Astrocyte of the hippocampus (primary cell): ENCODE results near the gene HPGD.
"Not testable (repeated sequence)": the region's sequence is repeated elsewhere in the genome, so short reads cannot be mapped to it uniquely, and the experiment has no call there.

Experiments used
- DNase-seq: peaks from one replicate; pipeline ENCODE4 v3.0.0; 2011; ENCODE audit warnings: low read depth, low spot score

HPGD gene

DNA sequence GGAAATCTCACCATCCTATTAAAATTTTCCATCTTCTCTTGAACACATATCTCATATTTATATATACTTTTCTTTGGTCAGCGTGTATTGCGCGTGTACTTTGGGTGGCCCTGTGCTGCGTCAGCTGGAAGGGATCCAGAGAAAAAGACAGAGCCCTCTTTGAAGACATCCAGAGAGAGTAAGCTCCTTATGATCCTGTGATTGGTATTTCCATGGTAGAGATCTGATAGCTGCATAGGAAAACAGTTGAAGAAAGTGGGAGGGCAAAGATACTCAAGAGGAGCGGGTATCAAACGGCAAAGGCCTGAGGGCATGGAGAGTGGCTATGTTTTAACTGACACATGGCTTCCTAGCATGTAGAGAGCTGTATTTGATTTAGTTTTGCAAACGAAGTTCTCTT, 4.4 kb upstream of the HPGD start:
- DNase-seq, result no peak

DNA sequence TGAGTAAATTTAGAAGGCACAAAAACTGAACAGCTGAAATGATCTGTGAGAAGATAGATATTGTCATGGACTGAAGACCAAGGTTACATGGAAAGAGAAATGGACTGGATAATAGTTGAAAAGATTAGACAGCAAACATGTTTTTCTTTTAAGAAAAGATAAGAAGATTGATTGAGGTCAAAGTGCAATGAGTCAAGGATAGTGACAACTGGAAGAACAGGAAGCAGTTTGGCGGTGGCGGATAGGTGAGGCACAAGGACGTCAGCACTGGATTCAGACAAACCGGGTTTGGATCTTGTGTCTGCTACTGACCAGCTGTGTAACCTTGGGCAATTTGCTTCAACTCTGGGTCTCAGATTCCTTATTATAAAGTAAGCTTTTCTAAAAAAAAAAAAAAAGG, 2.0 kb upstream of the HPGD start:
- DNase-seq, result no peak

DNA sequence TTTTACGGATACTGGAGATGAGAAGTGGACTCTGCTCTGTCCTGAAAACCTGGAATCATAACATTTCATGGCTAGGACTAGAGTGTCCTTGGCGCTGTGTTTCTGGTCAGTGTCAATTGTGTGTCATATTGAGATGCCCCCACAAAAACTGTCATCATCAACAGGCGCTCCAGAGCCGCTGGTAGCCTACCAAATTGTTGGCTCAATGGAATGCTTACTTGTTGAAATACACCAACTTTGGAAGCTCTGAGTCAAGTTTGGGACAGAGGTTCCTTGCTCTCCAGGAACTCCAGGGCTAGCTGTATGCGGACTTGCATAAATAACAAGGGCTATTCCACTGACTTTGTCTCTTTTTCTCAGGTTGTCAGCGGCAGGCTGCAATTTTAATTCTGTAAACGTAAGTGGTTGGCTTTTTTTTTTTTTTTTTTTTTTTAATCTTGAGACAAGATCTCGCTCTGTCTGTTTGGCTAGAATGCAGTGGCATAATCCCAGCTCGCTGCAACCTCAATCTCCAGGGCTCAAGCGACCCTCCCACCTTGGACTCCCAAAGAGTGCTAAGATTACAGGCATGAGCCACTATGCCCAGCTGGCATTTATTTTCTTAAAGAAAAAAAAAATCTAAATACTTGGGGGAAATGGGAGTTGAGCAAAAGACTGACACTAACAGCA, 871 bp upstream of the HPGD start:
- DNase-seq, result peak; percentile 20

DNA sequence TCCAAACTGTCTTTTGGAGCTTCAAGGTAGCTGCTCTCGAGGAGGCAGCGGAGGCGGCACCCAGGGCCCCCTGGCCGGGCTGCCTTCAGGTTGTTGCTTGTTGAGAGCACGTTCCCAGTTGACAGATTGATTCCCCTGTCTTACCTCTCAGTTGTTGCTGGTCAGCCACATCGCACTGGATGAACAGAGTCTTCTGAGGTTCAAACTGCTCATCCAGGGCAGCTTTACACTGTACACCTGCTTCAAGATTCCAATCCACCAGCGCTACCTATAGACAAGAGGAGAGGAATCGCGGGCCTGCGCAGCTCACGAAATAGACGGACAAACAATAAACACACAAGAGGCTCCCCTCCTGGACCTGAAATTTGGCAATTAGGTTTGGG, 497 bp downstream of the HPGD start:
- DNase-seq, result peak; percentile 19

DNA sequence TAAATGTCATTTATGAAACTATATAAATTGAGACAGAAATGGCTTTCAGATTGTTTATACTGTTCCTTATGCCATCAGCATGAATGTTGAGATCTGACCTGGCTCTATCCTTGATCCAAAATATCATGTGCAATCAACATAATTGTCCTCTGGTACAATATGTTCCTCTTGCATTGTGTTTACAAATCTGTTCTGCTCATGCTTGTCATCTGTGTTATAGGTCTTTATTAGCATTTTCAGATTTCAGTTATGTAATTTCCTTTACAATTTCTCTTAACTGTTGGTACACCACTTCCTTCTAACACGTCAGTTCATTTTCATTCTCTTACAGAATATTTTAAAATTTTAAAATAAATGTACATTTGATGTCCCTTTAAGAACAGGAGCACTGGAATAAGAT, 1.6 kb downstream of the HPGD start:
- DNase-seq, result no peak

DNA sequence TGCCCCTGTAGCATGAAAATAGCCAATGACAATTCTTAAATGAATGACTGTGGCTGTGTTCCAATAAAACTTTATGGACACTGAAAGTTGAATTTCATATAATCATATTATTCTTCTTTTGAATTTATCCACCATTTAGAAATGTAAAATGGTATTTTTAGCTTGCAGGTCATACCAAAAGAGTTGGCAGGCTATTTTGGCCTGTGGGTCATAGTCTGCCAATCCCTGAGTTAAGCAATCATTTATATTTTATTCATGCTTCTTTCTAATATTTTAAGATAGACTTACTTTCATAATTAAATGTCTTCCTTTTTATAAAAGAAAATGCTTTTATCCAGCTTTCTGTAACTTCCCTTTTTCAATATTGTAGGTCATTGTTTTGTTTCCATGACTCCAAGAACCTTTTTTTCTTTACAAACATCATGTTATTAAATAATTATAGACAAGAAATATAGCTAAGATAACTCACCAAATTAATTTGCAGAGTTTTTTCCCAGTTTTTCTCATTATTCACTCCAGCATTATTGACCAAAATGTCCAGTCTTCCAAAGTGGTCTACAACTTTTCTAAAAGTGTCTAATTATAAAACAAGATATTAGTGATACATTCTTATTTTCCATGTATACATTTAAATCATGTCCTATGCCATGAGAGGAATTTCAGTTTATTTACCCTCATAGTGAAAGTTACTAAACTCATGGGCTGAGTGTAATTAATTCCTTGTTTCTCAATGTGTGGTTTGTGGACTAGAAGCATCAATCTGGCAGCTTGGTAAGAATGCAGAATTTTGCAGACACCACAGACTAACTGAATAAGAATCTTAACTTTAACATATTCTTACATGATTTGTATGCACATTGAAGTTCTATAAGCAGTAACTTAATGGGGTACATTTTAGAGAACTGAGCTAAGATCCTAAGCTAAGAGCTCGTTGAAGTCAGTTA, 4.5 kb downstream of the HPGD start:
- DNase-seq, result peak; percentile 5

DNA sequence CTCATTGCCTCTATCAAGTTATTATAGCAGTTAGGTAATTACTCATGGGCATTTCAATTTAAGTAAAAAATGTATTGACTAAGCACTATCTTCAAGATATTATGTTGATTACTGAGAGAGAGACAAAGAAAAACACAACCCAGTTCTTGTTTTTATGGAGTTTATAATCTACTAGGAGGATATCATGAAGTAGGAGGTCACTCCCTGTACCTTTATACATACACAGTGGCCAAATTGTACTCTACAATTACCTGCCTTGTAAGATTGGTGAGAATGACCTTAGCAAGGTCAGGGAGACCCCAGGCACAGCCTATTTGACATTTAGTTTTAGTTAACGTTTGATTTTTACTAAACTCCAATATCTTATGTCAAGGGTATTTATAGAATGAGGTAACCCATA, 5.5 kb downstream of the HPGD start:
- DNase-seq, result no peak

DNA sequence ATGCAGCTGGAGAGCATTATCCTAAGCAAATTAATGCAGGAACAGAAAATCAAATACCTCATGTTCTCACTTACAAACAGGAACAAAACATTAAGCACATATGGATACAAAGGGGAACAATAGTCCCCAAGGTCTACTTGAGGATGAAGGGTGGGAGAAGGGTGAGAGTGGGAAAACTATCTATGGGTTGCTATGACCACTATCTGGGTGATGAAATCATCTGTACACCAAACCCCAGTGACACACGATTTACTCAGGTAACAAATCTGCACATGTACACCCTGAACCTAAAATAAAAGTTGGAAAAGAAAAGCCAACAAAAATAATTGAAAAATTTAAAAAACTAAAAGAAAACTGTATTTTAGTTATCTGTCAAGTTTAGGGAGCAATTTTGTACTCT, 5.9 kb downstream of the HPGD start:
- no peak for DNase-seq

DNA sequence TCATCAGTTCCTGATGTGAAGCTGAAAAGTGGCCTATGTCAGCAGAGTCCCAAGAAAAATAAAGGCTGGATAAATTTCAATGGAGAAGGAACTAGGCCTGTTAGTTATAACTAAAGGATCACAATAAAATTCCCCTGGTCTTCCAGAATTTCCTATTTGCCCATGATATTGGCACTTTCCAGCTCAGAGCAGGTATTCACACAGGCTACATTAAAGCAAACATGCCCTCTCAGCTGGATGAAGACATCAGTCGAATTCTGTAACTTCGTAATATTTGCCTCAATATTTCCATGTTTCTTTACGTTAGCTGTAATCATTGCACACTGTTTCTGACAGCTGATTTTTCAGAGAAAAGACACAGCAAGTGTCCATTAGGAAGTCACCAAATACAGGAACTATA, 9.5 kb downstream of the HPGD start:
- DNase-seq, result no peak

DNA sequence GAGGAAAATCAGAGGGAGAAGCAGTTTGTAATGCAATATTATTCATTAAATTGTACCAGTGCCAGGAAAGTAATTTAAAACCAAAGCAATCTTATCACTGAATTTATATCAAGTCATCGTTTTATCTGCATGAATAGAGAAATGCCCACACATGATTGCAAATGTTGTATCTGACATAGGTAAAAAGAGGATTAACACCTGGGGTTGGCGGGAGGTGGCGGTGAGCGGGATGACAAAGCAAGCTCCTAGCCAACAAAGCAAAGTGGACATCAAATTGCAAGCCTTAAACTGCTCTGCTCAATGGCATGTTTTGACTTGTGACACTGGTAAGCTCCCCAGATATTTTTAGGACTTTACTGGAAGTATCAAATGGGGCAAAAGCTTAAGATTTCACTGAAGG, 16.4 kb downstream of the HPGD start:
- DNase-seq, result no peak

DNA sequence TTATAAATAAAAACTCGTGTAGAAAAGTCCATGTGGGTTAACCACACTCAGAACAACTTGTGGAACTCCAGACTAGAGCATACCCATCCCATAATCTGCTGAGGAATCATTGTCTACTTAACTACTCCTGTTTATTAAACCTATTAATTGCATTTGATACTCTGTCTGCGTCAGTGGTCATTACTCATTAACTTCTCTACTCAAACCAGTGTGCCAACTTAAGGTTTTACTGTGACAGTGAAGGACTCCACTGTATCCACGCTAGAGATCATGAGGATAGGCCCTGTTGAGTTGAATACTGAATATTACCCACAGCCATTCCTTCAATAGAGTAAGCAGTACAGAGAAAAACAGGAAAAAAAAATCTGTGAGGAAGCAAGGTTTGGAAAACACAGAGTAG, 17.3 kb downstream of the HPGD start:
- no peak for DNase-seq

DNA sequence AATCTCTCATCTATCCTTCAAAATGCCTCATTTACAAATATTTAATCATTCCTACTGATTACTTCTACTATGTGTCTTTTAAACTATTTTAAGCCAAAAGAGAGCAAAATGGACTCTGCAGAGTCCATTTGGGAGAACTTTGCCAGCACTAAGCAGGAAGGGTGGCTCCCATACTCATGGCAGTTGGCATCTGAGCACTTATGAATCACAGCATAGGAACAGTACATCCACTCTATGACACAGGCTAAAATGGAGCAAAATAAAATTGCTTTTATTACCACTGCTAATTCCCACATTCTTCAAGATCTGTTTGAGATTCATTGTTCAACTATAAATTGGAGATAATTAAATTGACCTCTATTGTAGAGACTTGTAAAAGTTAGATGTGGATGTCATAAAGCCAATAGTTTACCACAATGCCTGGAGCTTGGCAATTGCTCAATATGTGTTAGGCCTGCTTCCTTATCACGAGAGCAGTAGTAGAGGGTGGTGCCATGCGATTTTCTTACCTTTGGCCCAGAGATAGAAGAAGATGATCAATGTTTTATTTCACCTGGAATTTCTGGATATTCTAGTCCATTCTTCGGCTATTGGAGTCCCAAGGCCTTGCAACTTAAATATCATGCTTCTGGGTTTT, 19.1 kb downstream of the HPGD start:
- DNase-seq, result no peak

DNA sequence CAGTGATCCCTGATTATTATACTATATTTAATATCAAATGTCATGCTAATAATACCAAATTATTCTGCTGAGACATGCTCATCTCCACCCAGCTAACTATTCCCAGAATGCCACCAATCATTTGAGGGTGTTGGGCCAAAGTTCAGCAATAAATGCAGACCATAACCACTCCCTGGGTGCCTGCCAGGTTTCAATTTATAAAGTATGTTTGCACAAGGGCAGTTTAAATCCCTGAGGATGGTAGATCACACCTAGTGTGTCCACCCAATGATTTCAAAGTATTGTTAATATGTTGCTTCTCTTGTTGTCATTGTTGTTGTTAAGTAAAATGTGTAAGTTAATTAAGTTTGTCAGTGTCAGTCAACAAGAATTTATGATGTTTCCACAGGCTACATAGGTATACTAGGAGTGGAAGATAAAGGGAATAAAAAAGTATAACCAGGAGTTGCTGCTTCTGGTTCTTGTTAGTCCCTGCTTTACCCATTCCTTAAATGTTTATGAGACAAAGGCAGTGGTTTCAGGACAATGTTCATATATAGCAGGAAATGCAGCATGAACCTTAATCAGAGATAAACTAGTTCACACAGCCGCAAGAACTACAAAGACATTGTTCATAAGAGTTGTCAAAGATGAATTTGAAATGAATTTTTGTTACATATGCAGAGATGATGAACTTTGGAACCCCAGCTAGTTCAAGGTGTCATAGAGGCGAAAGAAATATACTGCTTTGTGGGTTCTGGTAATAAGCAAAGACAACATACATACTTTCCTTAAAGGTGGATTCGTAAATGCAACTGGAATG, 25.5 kb downstream of the HPGD start:
- DNase-seq, result no peak

DNA sequence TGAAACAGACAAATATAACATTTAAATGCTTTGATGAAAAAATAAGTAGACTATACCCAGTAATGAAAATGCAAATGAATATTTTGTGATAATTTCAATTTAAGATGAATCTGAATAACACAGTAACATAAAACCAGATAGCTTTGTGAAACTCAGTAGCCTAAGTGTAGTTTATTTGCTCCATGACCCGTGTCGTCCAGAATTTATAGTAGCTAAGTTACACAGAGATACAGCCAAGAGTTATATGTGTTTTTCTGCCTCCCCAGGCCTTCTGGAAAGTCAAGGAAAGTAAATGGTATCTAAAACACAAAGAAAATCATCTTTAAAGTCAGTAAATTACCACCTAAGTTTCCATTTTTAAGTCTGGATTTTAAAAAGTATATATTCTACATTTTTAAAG, 26.7 kb downstream of the HPGD start:
- DNase-seq, result no peak

DNA sequence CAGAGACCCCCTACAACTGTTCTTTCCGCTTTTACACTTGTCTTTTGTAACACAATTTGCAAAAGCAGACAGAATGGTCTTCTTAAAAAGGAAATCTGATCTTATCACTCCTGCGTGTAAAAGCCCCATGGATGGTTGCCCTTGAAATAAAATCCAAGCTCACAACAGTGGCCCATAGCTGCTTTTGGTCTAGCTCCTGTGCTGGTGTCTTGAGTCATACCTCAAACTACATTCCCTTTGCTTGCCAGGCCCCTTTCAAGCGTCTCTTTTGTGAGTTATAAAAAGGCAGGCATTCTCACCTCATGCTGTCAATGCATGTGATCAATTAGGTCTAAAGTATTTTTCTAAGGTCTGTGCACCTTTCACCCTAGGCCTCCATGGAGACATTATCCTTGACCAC, 27.6 kb downstream of the HPGD start:
- DNase-seq, result no peak

DNA sequence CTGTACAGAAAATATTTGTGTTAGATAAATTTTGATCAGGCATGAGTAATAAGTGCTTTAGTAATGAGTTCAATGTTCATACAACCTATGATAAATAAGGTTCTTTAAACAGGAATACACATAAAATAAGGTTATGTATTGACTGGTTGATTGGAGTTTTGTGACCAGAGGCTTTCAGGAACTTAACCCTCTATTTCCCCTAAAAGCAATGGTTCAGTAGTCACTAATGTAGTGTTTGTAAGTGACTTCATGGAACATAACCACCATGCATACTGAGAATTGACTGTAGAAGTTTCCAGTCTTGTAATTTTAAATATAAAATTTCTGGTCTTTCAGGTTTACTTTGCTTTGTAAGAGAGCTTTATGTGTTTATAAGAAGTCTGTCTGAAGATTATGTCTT, 28.1 kb downstream of the HPGD start:
- DNase-seq, result no peak

DNA sequence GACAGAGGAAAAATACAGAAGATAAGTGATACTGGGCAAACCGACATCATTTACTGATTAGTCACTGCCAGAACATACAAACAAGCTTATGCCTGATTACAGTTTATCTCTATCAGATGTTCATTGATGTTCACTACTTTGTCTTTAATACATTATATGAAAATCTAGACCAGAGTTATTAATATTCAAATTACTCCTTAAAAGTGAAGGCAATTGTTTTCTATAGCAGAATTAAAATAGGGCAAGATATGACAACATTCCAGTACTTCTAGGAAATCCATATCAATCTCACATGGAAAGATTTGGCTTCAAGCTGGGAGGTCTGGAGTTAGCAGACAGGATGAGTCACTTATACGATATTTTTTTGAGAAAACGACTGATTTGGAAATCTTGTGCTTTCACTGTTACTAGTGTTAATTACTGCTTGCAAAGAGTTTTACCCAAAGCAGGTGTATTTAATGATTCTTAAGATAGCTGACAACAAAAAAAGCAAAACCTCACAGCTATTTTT, 31.8 kb downstream of the HPGD start:
- peak; percentile 21 for DNase-seq

DNA sequence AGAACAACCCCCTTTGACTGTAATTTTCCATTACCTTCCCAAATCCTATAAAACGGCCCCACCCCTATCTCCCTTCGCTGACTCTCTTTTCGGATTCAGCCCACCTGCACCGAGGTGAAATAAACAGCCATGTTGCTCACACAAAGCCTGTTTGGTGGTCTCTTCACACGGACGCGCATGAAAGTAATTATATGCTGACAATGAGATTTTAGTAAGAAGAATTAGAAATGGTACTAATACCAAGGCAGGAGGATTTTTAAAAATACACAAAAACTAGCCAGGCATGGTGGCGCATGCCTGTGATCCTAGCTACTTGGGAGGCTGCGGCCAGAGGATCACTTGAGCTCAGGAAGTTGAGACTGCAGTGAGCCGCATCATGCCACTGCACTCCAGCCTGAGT, 33.9 kb downstream of the HPGD start:
- DNase-seq, result not testable (repeated sequence)

DNA sequence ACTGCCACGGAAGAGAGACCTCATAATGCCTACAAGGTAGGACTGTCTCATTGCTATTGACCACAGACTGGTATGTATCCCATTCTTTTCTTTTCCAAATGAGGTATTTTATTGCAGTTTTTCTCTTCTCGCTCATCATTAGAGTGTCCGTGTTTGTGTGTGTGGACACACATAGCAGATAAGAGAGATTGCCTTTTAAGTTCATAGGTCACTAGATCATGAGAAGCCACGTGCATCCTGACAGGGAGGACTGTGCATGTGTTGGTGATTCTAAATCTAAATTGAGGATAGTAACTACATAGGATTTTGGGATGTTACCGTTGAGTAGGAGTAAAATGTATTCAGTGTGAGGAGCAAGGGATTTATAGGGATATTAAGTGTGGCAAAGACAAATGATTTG, 37.3 kb downstream of the HPGD start:
- no peak for DNase-seq

DNA sequence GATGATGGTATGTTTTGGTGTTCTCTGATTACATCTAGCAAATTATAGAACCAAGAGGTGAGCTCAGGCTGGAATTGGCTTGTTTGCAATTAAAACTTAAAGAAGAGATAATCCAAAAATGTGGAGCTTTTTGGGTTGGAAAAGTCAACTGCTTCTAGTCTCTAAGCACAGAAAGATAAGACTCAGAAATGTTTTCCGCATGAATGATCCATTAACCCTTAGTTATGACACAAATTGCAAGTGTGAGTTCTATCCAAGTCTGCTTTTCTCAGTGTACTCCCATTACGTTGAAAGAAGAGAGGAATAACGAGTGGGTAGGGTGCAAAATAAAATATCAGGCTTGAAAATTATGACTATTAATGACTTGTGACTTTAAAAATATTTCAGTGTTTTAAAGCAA, 38.5 kb downstream of the HPGD start:
- DNase-seq, result peak; percentile 32

DNA sequence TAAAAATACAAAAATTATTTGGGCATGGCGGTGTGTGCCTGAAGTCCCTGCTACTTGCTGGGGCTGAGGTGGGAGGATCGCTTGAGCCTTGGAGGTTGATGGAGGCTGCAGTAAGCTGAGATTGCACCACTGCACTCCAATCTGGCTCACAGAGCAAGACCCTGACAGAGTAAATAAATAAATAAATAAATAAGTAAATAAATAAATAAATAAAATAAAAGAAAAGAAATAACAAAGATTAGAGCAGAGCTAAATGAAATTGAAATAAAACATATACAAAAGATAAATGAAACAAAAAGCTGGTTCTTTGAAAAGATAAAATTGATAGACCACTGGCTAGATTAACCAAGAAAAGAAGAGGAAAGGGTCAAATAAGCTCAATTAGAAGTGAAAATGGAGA, 43.1 kb downstream of the HPGD start:
- no peak for DNase-seq

DNA sequence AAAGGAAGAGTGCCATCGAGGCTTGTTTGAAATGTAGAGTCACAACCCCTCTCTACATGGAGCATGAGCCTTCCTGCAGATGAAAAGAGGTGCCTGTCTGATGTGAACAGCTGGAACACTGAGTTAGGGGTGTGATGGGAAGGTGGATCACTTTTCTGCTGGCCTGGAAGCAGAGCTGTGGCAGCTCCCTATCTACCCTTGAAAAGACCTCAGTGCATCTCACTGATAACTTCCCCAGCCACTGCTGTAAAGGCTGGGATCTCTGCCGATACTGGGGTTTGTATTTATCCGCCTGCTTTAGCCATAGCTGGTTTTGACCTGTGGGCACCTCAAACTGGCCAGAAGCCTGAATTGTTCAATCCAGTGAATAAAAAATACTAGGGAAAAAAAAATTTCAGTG, 46.8 kb downstream of the HPGD start:
- DNase-seq, result no peak
